CD1c-positive myeloid dendritic cell (primary cell): ENCODE measurements around the gene PSMD1.
"Not testable (repeated sequence)": the region's sequence is repeated elsewhere in the genome, so short reads cannot be mapped to it uniquely, and the experiment has no call there.

ENCODE experiments used
- DNase-seq: peaks from one replicate; pipeline ENCODE4 v3.0.0-alpha.2; 2016; ENCODE audit errors: extremely low spot score

PSMD1 gene

GRCh38 chr2:231152800-231153557 lies 96.3 kb downstream of the PSMD1 start:
- no peak for DNase-seq

- DNase-seq: no peak
These were observed 102.6 kb downstream of the PSMD1 start for GRCh38 chr2:231159306-231159705.

GRCh38 chr2:231160701-231161100 lies 104.0 kb downstream of the PSMD1 start:
- no peak for DNase-seq

- no peak for DNase-seq
These were observed 104.7 kb downstream of the PSMD1 start for GRCh38 chr2:231161252-231161839.

- DNase-seq: peak; percentile 26
These were observed 105.2 kb downstream of the PSMD1 start for GRCh38 chr2:231161877-231162329.

GRCh38 chr2:231163011-231163410 lies 106.3 kb downstream of the PSMD1 start:
- no peak for DNase-seq

GRCh38 chr2:231163414-231164095 lies 106.9 kb downstream of the PSMD1 start:
- DNase-seq: no peak

- no peak for DNase-seq
These were observed 111.2 kb downstream of the PSMD1 start for GRCh38 chr2:231167745-231168459.

- no peak for DNase-seq
These were observed 111.9 kb downstream of the PSMD1 start for GRCh38 chr2:231168460-231169139.

GRCh38 chr2:231169488-231169887 lies 112.8 kb downstream of the PSMD1 start:
- no peak for DNase-seq

- no peak for DNase-seq
These were observed 113.4 kb downstream of the PSMD1 start for GRCh38 chr2:231170055-231170454.

- DNase-seq: no peak
These were observed 115.4 kb downstream of the PSMD1 start for GRCh38 chr2:231172025-231172424.

- no peak for DNase-seq
These were observed 117.6 kb downstream of the PSMD1 start for GRCh38 chr2:231174211-231174651.

GRCh38 chr2:231176066-231176465 lies 119.4 kb downstream of the PSMD1 start:
- no peak for DNase-seq

- peak; percentile 57 for DNase-seq
These were observed 120.7 kb downstream of the PSMD1 start for GRCh38 chr2:231177156-231178025.

GRCh38 chr2:231178805-231179204 lies 122.1 kb downstream of the PSMD1 start:
- not testable (repeated sequence) for DNase-seq

- DNase-seq: peak; percentile 92
These were observed 125.3 kb downstream of the PSMD1 start for GRCh38 chr2:231181860-231182512.

GRCh38 chr2:231182513-231182899 lies 125.8 kb downstream of the PSMD1 start:
- peak; percentile 39 for DNase-seq

- no peak for DNase-seq
These were observed 127.2 kb downstream of the PSMD1 start for GRCh38 chr2:231183851-231184250.

GRCh38 chr2:231184319-231184718 lies 127.7 kb downstream of the PSMD1 start:
- no peak for DNase-seq
